NB4 (cell line): Measurements from ENCODE around the gene TBC1D22A.
A peak's percentile ranks its signal among the peaks of the same experiment; 100 is the strongest.

Experiments used
- DNase-seq: peaks from one replicate; pipeline ENCODE4 v3.0.0; 2010; ENCODE audit warnings: low read depth
- H3K4me3 ChIP-seq: one replicate; pipeline ENCODE4 v1.5.1; 2011; ENCODE audit warnings: mild to moderate bottlenecking, low read depth, low read length, moderate library complexity
- CTCF ChIP-seq: IDR thresholded peaks from one replicate; pipeline ENCODE4 v1.5.1; 2012; ENCODE audit warnings: low read depth, low read length
- MAX ChIP-seq: IDR thresholded peaks from 2 replicates; pipeline ENCODE4 v1.6.1; 2011; ENCODE audit warnings: low read depth, low read length
- MYC ChIP-seq: IDR thresholded peaks from 2 replicates; pipeline ENCODE4 v1.6.1; 2011; ENCODE audit warnings: low read depth, low read length
- POLR2A ChIP-seq: IDR thresholded peaks from 2 replicates; pipeline ENCODE4 v1.6.1; 2011; ENCODE audit warnings: mild to moderate bottlenecking; ENCODE audit not compliant: insufficient read length; ENCODE audit errors: extremely low read depth

TBC1D22A gene

GRCh38 chr22:46895753-46896152 is 133.3 kb downstream of the TBC1D22A start:
- no peak for TF ChIP-seq CTCF
- TF ChIP-seq POLR2A = no peak
- no peak for TF ChIP-seq MYC
- no peak for TF ChIP-seq MAX
- no peak overlapping the region for H3K4me3 ChIP-seq
- peak; percentile 39 for DNase-seq

DNA sequence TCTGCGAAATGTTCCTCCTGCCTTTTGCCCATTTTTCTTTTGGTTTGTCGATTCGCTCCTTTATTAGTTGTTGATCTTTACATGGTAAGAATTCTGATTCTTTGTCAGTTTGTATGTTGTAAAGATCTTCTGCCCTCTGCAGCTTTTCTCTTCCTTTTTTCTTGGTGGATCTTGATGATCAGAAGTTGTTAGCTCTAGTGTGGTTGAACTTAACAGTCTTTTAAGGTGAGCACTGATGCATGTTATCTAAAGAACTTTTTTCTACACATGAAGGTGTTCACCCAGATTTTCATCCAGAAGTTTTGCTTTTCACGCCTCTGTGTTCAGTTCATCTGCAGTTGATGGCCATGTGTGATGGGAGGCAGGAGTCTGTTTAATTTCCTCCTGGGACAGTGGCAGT is 133.7 kb downstream of the TBC1D22A start:
- TF ChIP-seq MAX (no peak), MYC (no peak), POLR2A (no peak), CTCF (no peak)
- DNase-seq = no peak
- H3K4me3 ChIP-seq = no peak overlapping the region

- no peak for DNase-seq
- no peak overlapping the region for H3K4me3 ChIP-seq
- TF ChIP-seq MAX (no peak), MYC (no peak), POLR2A (no peak), CTCF (no peak)
These were observed 134.3 kb downstream of the TBC1D22A start for GRCh38 chr22:46896568-46897245.

DNA sequence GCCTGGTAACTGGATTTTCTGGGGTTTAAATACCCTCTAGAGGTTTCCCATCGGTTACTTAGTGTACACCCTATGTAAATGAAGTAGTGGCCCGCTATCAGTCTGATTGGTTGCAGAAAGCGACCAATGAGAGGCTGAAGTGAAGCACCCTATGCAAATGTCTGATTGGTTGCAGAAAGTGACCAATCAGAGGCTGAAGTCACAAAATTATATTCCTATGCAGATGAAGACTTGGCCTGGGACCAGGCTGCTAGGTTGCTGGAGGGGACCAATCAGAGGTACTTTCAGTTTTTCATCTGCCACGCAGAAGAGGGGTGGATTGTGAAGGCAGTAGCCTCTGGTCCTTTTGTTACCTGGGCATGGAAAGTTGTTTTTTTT is 134.8 kb downstream of the TBC1D22A start:
- H3K4me3 ChIP-seq = no peak overlapping the region
- DNase-seq = peak; percentile 29
- TF ChIP-seq MAX = no peak
- no peak for TF ChIP-seq MYC
- no peak for TF ChIP-seq POLR2A
- no peak for TF ChIP-seq CTCF

DNA sequence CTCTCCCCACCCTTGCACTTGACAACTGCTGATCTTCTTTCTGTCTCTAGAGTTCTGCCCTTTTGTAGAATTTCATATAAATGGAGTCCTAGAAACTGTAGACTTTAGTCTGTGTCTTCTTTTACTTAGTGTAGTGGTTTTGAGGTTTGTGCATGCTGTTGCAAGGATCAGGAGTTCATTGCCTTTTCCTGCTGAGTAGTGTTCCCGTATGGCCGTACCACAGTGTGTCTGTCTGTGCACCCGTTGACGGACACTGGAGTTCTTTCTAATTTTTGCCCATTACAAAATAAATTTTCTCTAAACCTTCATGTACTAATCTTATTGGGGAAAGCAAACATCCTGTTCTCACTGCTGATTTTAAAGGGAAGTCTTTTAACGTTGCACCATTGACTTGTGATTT is 138.1 kb downstream of the TBC1D22A start:
- no peak for DNase-seq
- TF ChIP-seq POLR2A (no peak), CTCF (no peak), MAX (no peak), MYC (no peak)

GRCh38 chr22:46902436-46902835 is 140.0 kb downstream of the TBC1D22A start:
- TF ChIP-seq MAX (no peak), MYC (no peak)
- DNase-seq = no peak

More for the DNA sequence above, 138.1 kb downstream of the TBC1D22A start:
- no peak overlapping the region for H3K4me3 ChIP-seq

More at GRCh38 chr22:46902436-46902835, 140.0 kb downstream of the TBC1D22A start:
- H3K4me3 ChIP-seq = no peak overlapping the region
